ENCODE results near the gene OTUD4. TPM values are rescaled to one million over a fixed set of nuclear protein-coding genes. Genes with fewer than 3 reads are reported as not detected.

OTUD4 gene
- total and polyA plus RNA-seq, 2 donors (not counting 1 experiment from before 2014, with no cell fraction given) = 9.7 to 51.0 TPM

DNA sequence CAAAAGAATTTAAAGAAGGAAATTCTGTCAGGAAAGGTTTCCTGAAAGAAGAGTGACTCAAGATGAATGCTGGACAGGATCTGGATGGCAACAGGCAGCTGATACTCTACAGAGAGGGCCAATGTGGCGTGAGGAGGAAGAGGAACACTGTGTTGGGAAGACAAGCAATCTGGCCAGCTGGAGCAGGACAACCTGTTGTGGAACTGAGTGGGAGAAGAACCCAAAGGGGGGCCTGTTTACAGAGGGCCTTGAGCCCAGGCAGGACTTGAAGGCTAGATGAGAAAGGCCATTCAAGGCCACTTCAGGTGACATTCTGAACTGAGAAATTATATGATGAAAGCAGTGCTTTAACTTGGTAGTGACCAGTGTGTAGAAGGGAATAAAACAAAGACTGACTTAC lies 8.5 kb downstream of the OTUD4 start:
- WGBS (ENCODE audit: insufficient coverage) = 100% methylated on average over 1 of the region's 1 CpG

DNA sequence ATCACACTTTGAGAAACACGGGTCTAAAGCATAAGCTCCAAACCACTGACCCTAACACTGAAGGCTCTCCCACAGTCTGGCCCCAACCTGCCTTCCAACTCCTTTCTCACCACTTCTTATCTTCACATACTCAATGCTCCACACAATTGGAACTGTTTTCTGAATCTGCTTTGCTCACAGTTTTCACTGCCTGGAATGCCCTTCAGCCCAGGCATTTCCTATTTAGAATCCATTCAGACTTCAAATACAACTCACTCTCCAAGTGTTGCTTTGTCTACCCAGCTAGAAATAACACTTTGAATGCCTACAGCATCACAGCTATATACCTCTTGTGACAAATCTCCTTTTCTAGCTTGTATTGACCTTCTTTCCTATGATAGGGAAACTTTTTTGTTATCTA lies 10.2 kb downstream of the OTUD4 start:
- Mint-ChIP-seq H3K27me3 (no peaks in the 10 kb centered on the region), H3K4me1 (peaks cover 24% of the 10 kb centered on the region), H3K4me3 (no peak overlapping the region), H3K9me3 (ENCODE audit: insufficient read depth) (no peaks in the 10 kb centered on the region), H3K27ac (no peak overlapping the region)
- Histone ChIP-seq H3K27ac (ENCODE audit: low read length in 2 of 2) (no peak overlapping the region), H3K36me3 (replicated peaks in 1 of 2; ENCODE audit: control extremely low read depth in 1 of 2, control insufficient read depth in 1 of 2, extremely low read depth in 1 of 2, insufficient read depth in 2 of 2, low read length in 1 of 2) (peaks cover 16 to 53% of the 10 kb centered on the region in 2 experiments), H4K20me1 (ENCODE audit: control insufficient read depth, insufficient read depth, low read length, poor library complexity, severe bottlenecking) (peaks cover 7% of the 10 kb centered on the region), H3K9me3 (ENCODE audit: control extremely low read depth in 1 of 3, control insufficient read depth in 2 of 3, insufficient read depth in 1 of 3, low read length in 2 of 3) (no peaks in the 10 kb centered on the region), H3K27me3 (replicated peaks in 1 of 4; ENCODE audit: control extremely low read depth in 1 of 4, control insufficient read depth in 3 of 4, insufficient read depth in 4 of 4, low read length in 3 of 4) (no peaks in the 10 kb centered on the region), H2AFZ (ENCODE audit: insufficient read depth, low read depth, low read length, poor library complexity, severe bottlenecking) (no peak overlapping the region), H3K4me3 (ENCODE audit: control extremely low read depth in 1 of 5, extremely low read depth in 1 of 5, insufficient read depth in 1 of 5, low read depth in 2 of 5, low read length in 4 of 5) (no peak overlapping the region), H3K4me1 (ENCODE audit: control insufficient read depth in 2 of 2, insufficient read depth in 2 of 2, low read length in 2 of 2) (peaks cover 0 to 3% of the 10 kb centered on the region in 2 donors), H3K9ac (ENCODE audit: low read length) (no peak overlapping the region), H3K79me2 (ENCODE audit: control insufficient read depth, insufficient read depth, low read length) (peaks cover 49% of the 10 kb centered on the region), H3K4me2 (replicated peaks; ENCODE audit: low read depth, low read length, poor library complexity, severe bottlenecking) (no peak overlapping the region)
- CTCF ChIA-PET = interaction anchor here (0.7 to 1.6 kb wide), 2 partner anchors 8 to 14 kb away, joined by 3 to 8 read pairs; no protein-coding TSS in a partner anchor
- POLR2A ChIA-PET = no interaction called here
- no CpG with 5 or more reads among the region's 1 CpG for WGBS (ENCODE audit: insufficient coverage)
- intact Hi-C loops (cut with micrococcal nuclease) = loop anchor here (10.0 kb wide), 1 partner anchor 765 kb away; the partner anchor contains the start of gene ZNF827
- ATAC-seq (ENCODE audit: low read depth) (no peak), DNase-seq (no peak)
- no peak for TF ChIP-seq EZH2 (IDR thresholded peaks at IDR 0.05; ENCODE audit: borderline replicate concordance, insufficient read depth, low read depth, low read length, poor library complexity, severe bottlenecking)
- TF ChIP-seq, protein P1, sequence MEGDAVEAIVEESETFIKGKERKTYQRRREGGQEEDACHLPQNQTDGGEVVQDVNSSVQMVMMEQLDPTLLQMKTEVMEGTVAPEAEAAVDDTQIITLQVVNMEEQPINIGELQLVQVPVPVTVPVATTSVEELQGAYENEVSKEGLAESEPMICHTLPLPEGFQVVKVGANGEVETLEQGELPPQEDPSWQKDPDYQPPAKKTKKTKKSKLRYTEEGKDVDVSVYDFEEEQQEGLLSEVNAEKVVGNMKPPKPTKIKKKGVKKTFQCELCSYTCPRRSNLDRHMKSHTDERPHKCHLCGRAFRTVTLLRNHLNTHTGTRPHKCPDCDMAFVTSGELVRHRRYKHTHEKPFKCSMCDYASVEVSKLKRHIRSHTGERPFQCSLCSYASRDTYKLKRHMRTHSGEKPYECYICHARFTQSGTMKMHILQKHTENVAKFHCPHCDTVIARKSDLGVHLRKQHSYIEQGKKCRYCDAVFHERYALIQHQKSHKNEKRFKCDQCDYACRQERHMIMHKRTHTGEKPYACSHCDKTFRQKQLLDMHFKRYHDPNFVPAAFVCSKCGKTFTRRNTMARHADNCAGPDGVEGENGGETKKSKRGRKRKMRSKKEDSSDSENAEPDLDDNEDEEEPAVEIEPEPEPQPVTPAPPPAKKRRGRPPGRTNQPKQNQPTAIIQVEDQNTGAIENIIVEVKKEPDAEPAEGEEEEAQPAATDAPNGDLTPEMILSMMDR (IDR thresholded peaks at IDR 0.05) = no peak

More for the DNA sequence above, 8.5 kb downstream of the OTUD4 start:
- H3K36me3 ChIP-seq (replicated peaks in 1 of 2; ENCODE audit: control extremely low read depth in 1 of 2, control insufficient read depth in 1 of 2, extremely low read depth in 1 of 2, insufficient read depth in 2 of 2, low read length in 1 of 2) = peaks cover 16 to 44% of the 10 kb centered on the region in 2 experiments
- H3K27ac ChIP-seq (ENCODE audit: low read length in 2 of 2) = no peak overlapping the region
- no peaks in the 10 kb centered on the region for H3K9me3 ChIP-seq (ENCODE audit: control extremely low read depth in 1 of 3, control insufficient read depth in 2 of 3, insufficient read depth in 1 of 3, low read length in 2 of 3)
- peaks cover 56% of the 10 kb centered on the region for H3K79me2 ChIP-seq (ENCODE audit: control insufficient read depth, insufficient read depth, low read length)
- no peak overlapping the region for H3K27ac Mint-ChIP-seq
- intact Hi-C loops (cut with micrococcal nuclease) = loop anchor here (10.0 kb wide), 1 partner anchor 763 kb away; the partner anchor contains the start of gene ZNF827
- ATAC-seq (ENCODE audit: low read depth) = no peak
- H3K9ac ChIP-seq (ENCODE audit: low read length) = no peak overlapping the region
- H3K4me1 Mint-ChIP-seq = peaks cover 26% of the 10 kb centered on the region
- H3K27me3 Mint-ChIP-seq = no peaks in the 10 kb centered on the region
- no peak for DNase-seq
- H2AFZ ChIP-seq (ENCODE audit: insufficient read depth, low read depth, low read length, poor library complexity, severe bottlenecking) = no peak overlapping the region
- POLR2A ChIA-PET = no interaction called here
- H3K9me3 Mint-ChIP-seq (ENCODE audit: insufficient read depth) = no peaks in the 10 kb centered on the region
- peaks cover 12% of the 10 kb centered on the region for H4K20me1 ChIP-seq (ENCODE audit: control insufficient read depth, insufficient read depth, low read length, poor library complexity, severe bottlenecking)
- H3K4me1 ChIP-seq (ENCODE audit: control insufficient read depth in 2 of 2, insufficient read depth in 2 of 2, low read length in 2 of 2) = peaks cover under 1 to 8% of the 10 kb centered on the region in 2 donors
- no peak overlapping the region for H3K4me2 ChIP-seq (replicated peaks; ENCODE audit: low read depth, low read length, poor library complexity, severe bottlenecking)
- no peak overlapping the region for H3K4me3 ChIP-seq (ENCODE audit: control extremely low read depth in 1 of 5, extremely low read depth in 1 of 5, insufficient read depth in 1 of 5, low read depth in 2 of 5, low read length in 4 of 5)
- TF ChIP-seq, protein P1 (IDR thresholded peaks at IDR 0.05) = no peak
- no peak for TF ChIP-seq EZH2 (IDR thresholded peaks at IDR 0.05; ENCODE audit: borderline replicate concordance, insufficient read depth, low read depth, low read length, poor library complexity, severe bottlenecking)
- H3K27me3 ChIP-seq (replicated peaks in 1 of 4; ENCODE audit: control extremely low read depth in 1 of 4, control insufficient read depth in 3 of 4, insufficient read depth in 4 of 4, low read length in 3 of 4) = no peaks in the 10 kb centered on the region
- CTCF ChIA-PET = interaction anchor here (0.7 to 1.0 kb wide), 2 partner anchors 22 to 447 kb away, joined by 3 read pairs; partner anchors contain the start of gene MMAA
- no peak overlapping the region for H3K4me3 Mint-ChIP-seq
